ENCODE measurements around the gene UBL7.

GRCh38 chr15:74496648-74497047 is 35.7 kb upstream of the UBL7 start:
- TF ChIP-seq CTCF (conservative IDR thresholded peaks at IDR 0.05): no peak
- no peak for TF ChIP-seq ZFX (IDR thresholded peaks at IDR 0.05)
